ENCODE results near the gene PITX3. TPM values are rescaled to one million over a fixed set of nuclear protein-coding genes. Genes with fewer than 3 reads are reported as not detected.

PITX3 gene
- total and polyA plus RNA-seq, 9 of the 15 experiments (the other 6 are each of a cell fraction or from before 2014, with no cell fraction given) = 0.30 to 0.98 (median 0.95) TPM; not detected in 6

DNA sequence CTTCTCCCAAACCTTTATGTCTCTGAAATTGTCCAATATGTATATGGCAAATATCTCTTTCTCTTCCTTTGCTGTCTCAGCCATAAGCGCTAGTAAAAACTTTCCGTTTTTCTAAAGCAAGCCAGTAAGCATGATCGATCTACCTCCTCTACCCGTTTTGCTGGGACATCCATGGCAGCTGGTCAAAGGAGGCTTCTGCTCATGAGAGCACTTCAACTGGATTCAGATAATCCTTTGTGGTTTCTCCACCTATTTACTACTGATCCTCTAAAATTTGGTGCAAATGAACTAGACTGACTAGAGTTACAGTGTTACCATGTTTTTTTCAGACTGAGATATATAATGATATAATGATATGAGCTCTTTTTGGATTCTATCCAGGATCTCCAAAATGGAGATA is 46.7 kb upstream of the PITX3 start (continued):
- TF ChIP-seq, protein P1, sequence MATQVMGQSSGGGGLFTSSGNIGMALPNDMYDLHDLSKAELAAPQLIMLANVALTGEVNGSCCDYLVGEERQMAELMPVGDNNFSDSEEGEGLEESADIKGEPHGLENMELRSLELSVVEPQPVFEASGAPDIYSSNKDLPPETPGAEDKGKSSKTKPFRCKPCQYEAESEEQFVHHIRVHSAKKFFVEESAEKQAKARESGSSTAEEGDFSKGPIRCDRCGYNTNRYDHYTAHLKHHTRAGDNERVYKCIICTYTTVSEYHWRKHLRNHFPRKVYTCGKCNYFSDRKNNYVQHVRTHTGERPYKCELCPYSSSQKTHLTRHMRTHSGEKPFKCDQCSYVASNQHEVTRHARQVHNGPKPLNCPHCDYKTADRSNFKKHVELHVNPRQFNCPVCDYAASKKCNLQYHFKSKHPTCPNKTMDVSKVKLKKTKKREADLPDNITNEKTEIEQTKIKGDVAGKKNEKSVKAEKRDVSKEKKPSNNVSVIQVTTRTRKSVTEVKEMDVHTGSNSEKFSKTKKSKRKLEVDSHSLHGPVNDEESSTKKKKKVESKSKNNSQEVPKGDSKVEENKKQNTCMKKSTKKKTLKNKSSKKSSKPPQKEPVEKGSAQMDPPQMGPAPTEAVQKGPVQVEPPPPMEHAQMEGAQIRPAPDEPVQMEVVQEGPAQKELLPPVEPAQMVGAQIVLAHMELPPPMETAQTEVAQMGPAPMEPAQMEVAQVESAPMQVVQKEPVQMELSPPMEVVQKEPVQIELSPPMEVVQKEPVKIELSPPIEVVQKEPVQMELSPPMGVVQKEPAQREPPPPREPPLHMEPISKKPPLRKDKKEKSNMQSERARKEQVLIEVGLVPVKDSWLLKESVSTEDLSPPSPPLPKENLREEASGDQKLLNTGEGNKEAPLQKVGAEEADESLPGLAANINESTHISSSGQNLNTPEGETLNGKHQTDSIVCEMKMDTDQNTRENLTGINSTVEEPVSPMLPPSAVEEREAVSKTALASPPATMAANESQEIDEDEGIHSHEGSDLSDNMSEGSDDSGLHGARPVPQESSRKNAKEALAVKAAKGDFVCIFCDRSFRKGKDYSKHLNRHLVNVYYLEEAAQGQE (IDR thresholded peaks at IDR 0.05; ENCODE audit: borderline replicate concordance) = no peak
- TF ChIP-seq, protein P1 (CRISPR knock-in tag; IDR thresholded peaks at IDR 0.05; ENCODE audit: low read depth) = no peak
- TF ChIP-seq, protein P2, sequence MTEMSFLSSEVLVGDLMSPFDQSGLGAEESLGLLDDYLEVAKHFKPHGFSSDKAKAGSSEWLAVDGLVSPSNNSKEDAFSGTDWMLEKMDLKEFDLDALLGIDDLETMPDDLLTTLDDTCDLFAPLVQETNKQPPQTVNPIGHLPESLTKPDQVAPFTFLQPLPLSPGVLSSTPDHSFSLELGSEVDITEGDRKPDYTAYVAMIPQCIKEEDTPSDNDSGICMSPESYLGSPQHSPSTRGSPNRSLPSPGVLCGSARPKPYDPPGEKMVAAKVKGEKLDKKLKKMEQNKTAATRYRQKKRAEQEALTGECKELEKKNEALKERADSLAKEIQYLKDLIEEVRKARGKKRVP (CRISPR knock-in tag; IDR thresholded peaks at IDR 0.05) = no peak
- TF ChIP-seq MTA1 (IDR thresholded peaks at IDR 0.05; ENCODE audit: borderline replicate concordance) (no peak), ZNF175 (CRISPR knock-in tag; IDR thresholded peaks at IDR 0.05; ENCODE audit: low read depth) (no peak), NR4A1 (CRISPR knock-in tag; IDR thresholded peaks at IDR 0.05) (no peak), NR4A1 (tag; IDR thresholded peaks at IDR 0.05) (no peak), TRIM28 (IDR thresholded peaks at IDR 0.05) (no peak), HDAC8 (tag; IDR thresholded peaks at IDR 0.05) (no peak), SPI1 (IDR thresholded peaks at IDR 0.05; ENCODE audit: borderline replicate concordance, low read depth, low read length) (no peak), RFX5 (IDR thresholded peaks at IDR 0.05; ENCODE audit: low read depth, low read length) (no peak), POLR2A (conservative IDR thresholded peaks at IDR 0.05) (no peak), ZNF212 (CRISPR knock-in tag; IDR thresholded peaks at IDR 0.05) (no peak), E2F8 (IDR thresholded peaks at IDR 0.05; ENCODE audit: low read depth, partially characterized antibody) (no peak), ESRRA (IDR thresholded peaks at IDR 0.05; ENCODE audit: borderline replicate concordance, low read depth) (no peak)
